Epidermal melanocyte (primary cell): ENCODE measurements around the gene AQP12A.

Source experiments
- DNase-seq: peaks from one replicate; pipeline ENCODE4 v3.0.0; 2011; ENCODE audit warnings: low spot score; ENCODE audit not compliant: insufficient read length

The AQP12A gene

GRCh38 chr2:240722376-240722775 lies 30.7 kb downstream of the AQP12A start:
- no peak for DNase-seq

- DNase-seq: no peak
Observed at GRCh38 chr2:240722796-240723735, 31.4 kb downstream of the AQP12A start.

- no peak for DNase-seq
Observed at GRCh38 chr2:240723851-240724250, 32.2 kb downstream of the AQP12A start.

DNA sequence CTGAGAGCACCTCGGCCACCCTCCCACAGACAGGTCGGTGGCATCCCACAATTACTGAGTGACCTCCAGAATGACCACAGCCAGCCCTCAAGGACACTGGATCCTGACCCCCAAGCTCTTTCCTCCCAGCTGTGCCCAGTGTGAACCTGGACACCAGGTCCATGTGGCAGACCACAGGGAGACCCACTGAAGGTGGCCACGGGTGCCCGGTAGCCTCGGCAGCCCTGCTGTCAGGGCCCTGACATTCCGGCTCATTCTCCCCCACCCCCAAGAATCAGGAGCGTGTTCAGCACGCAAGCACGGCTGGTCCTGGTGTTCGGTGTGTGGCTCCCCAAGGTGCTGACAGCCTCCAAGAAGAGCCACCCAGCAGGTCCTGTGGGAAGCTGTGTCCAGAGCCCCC lies 32.8 kb downstream of the AQP12A start:
- no peak for DNase-seq

DNA sequence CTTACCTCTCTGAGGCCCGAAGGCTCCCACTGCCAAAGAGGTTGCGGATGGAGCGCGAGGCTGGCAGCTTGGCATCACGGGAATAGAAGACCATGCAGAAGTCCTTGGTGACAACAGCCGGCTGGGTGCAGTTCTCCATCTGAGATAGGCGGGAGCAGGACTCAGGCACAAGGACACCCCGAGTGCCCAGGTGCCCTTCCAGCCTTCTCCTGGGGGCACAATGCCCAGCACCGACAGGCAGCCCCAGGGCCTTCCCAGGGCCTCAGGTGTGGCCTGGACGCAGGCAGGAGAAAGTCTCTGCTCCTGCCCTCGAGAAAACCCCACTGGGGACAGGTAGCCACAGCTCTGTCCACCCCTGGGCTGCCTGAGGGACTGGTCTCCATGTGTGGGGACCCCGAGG lies 33.6 kb downstream of the AQP12A start:
- DNase-seq: no peak

DNA sequence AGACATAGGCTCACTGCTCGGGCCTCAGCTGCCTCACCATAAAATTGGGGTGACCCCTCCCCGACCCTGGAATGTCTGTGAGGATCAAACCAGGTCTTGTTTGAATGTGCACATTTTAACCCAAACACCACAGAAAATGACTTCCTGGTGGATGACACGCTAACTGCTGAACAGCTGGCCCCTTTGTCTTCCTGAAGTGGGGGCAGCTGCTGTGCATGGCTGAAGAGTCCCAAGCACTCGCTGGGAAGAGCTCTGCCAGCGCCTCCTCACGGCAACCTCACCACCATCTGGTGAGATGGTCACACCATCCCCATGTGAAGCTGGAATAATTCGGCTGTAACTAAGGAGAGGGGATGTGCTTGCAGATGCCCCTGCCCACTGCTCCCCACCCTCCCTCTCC lies 34.0 kb downstream of the AQP12A start:
- DNase-seq: no peak

GRCh38 chr2:240726876-240727275 lies 35.2 kb downstream of the AQP12A start:
- DNase-seq: no peak

DNA sequence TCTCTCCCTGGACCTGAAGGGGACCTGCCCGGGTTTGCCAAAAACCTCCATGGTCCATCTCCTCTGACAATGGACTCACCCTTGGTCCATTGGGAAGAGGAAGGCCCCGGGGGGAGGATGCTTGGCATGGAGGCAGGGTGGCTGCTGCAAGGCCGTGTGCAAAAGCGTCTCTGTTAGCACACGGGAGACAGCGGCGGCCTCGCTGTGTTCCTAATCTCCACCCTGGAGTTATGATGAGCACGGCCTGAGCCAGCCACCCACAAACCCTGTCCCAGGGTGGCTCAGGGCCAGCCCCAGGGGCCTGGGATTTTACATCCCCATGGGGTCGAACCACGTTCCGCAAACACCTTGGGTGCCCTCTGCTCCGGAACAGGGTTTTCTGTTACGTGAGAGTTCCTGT lies 35.8 kb downstream of the AQP12A start:
- DNase-seq: no peak

- no peak for DNase-seq
Observed at GRCh38 chr2:240727913-240728312, 36.2 kb downstream of the AQP12A start.

DNA sequence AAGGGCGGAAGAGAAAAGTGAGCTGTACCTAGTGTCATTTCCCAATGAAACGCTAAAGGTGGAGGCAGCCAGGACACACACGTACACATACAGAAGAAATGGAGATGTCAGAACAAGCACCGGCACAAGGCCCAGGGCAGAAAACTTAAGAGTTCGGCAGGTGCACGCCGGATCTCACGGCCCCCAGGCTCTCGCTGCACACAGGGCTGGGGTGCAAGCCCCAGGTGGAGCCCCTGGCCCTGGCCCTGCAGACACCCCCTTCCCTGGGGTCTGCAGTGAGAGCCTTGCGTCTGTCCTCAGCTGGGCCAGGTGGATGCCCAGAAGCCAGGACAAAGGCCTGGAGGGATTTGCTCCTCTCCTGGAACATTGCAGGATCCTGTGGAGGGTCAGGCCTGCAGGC lies 36.7 kb downstream of the AQP12A start:
- DNase-seq: no peak

GRCh38 chr2:240728827-240729226 lies 37.2 kb downstream of the AQP12A start:
- no peak for DNase-seq

- no peak for DNase-seq
Observed at GRCh38 chr2:240730501-240731177, 39.0 kb downstream of the AQP12A start.

DNA sequence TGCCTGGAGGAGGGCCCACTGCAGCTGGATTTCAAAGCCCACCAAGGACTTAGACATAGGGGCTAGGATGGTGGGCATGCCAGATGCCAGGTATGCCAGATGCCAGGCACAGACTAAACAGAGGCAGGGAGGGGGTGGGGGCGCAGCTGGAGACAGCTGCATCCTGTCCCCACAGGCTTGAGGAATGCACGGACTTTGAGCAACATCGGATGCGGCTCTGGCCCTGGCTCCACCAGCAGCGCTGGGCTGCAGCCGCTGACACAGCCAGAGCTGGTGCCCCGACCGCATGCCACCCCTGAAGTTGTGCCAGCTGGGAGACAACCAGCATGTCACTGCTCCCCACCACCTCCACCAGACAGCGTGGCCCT lies 39.5 kb downstream of the AQP12A start:
- DNase-seq: no peak

GRCh38 chr2:240732184-240732583 lies 40.5 kb downstream of the AQP12A start:
- DNase-seq: no peak

DNA sequence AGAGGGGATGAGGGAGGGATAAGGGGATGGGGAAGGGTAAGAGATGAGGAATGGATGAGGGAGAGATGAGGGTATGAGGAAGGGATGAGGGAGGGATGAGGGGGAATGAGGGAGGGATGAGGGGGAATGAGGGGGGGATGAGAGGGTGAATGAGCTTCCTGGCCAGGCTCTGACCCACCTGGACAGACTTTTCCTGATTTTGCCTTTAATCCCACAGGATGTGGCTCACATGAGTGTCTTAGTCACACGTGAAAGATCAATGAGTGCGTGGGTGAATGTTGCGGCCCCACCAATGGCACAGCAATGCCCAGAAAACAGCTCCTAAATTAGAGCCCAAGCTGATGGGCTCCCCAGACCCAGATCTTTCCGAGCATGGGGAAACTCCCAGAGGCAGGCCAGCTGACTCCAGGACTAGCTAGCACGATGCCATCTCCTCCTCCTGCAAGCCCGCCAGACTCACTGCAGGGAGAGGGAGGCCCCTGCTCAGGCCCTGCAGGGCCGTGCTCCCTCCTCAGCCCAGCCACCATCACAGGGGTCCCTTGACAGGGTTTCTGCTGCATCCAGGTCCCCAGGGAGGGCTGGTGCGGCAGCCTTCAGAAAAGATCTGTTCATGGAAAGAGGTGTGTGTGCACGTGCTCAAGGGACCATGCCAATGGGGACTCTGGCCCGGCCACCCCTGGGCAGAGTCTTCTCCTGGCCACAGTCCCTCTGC lies 41.4 kb downstream of the AQP12A start:
- DNase-seq: no peak

DNA sequence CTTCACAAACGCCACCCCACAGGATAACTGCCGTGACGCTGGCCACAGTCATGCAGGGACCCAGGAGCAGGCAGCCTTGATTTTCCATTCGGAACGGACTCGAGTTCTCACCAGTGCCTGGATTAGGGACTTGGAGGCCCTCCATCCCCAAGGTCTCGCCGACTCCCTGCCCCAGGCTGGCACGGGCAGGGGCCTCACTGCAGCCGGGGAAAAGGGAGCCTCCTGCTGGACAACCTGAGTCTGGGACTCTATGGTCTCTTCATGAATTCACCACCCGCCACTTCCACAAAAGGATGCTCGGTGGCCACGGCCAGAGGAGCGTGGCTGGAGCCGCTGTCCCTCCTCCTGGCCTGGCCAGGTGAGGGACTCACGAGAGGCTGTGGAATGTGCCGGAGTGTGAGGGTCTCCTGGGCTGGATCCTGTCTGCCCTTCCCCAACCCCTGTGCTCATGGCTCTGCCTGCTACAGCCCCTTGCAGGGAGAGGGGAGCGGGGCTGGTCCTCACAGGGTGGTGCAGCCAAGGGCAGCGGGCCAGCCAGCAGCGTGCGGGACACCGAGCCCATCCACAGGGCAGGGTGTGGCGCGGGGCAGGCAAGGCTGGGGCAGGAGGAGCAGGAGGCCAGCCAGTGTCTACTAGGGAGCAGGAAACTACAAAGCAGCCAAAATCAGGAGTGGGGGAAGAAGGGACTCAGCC lies 42.3 kb downstream of the AQP12A start:
- no peak for DNase-seq

- no peak for DNase-seq
Observed at GRCh38 chr2:240734756-240735155, 43.1 kb downstream of the AQP12A start.

- no peak for DNase-seq
Observed at GRCh38 chr2:240735476-240735875, 43.8 kb downstream of the AQP12A start.

- DNase-seq: no peak
Observed at GRCh38 chr2:240736281-240737250, 44.9 kb downstream of the AQP12A start.

GRCh38 chr2:240737512-240737911 lies 45.8 kb downstream of the AQP12A start:
- no peak for DNase-seq
